Left lung (tissue), 10 donors: Measurements from ENCODE around the gene DOCK8. TPM values are rescaled to one million over a fixed set of nuclear protein-coding genes. Genes with fewer than 3 reads are reported as not detected.

Source experiments
- ATAC-seq: fragments of 200-7000 bp; cut with Tn5 transposase; one replicate; pipeline ENCODE4 v1.9.1; 2020; ENCODE audit warnings: moderate library complexity
- DNase-seq, 4 donors: peaks; one replicate each; pipeline ENCODE4 v3.0.0-alpha.2; 2013 to 2020
- H3K27ac ChIP-seq, 2 donors: fragments of 200-600 bp; sonication (generic) in 1 of 2; one replicate each; pipeline versions ENCODE4 v1.5.0 to v1.8.0; 2020 to 2021
- H3K27me3 ChIP-seq, 2 donors: fragments of 200-600 bp; sonication (generic) in 1 of 2; one replicate each; pipeline versions ENCODE4 v1.5.0 to v1.8.0; 2020 to 2021
- H3K36me3 ChIP-seq, 2 donors: fragments of 200-600 bp; sonication (generic) in 1 of 2; one replicate each; pipeline versions ENCODE4 v1.5.0 to v1.8.0; 2020 to 2021
- H3K4me1 ChIP-seq, 2 donors: fragments of 200-600 bp; one replicate each; pipeline ENCODE4 v1.8.0; 2021
- H3K4me3 ChIP-seq, 2 donors: fragments of 200-600 bp; sonication (generic) in 1 of 2; one replicate each; pipeline versions ENCODE4 v1.5.0 to v1.8.0; 2020 to 2021; ENCODE audit warnings: mild to moderate bottlenecking in 1 of 2
- H3K9me3 ChIP-seq, 2 donors: fragments of 200-600 bp; sonication (generic) in 1 of 2; one replicate each; pipeline versions ENCODE4 v1.5.0 to v1.8.0; 2020 to 2021
- intact Hi-C, 2 donors: fragments of 100-400 bp; cut with DNase I; formaldehyde crosslinking; loops; one replicate each; pipeline versions ENCODE4 v1.11.2 to v1.14.2; 2022
- polyA plus RNA-seq, 6 donors: library from polyadenylated mRNA; unstranded; fragments of 120-200 nt; gene quantifications; one replicate each; pipeline ENCODE4 v1.2.1, GENCODE V29; 2013; ENCODE audit not compliant: insufficient read length in 6 of 6
- total RNA-seq, 2 donors: library from RNA; stranded (reverse); fragmentation: NEBNext Ultra II Directional; extraction: Animal tissue kit (Norgen Biotek cat#: 25700); gene quantifications; one replicate each; pipeline ENCODE4 v1.2.1, GENCODE V29; 2021
- TF ChIP-seq, protein P1 (sequence below), 2 donors: fragments of 200-600 bp; sonication (generic) in 1 of 2; IDR thresholded peaks; one replicate each; pipeline versions ENCODE4 v1.5.0 to v1.8.0; 2021; ENCODE audit warnings: antibody characterized with exemption in 2 of 2
- donor health status: DM: no; HTN: yes; CAD: no.
- donor health status: DM: no; HTN: no; CAD: no.

DOCK8 gene
- total and polyA plus RNA-seq, 8 donors = 5.9 to 95.9 (median 8.5) TPM

DNA sequence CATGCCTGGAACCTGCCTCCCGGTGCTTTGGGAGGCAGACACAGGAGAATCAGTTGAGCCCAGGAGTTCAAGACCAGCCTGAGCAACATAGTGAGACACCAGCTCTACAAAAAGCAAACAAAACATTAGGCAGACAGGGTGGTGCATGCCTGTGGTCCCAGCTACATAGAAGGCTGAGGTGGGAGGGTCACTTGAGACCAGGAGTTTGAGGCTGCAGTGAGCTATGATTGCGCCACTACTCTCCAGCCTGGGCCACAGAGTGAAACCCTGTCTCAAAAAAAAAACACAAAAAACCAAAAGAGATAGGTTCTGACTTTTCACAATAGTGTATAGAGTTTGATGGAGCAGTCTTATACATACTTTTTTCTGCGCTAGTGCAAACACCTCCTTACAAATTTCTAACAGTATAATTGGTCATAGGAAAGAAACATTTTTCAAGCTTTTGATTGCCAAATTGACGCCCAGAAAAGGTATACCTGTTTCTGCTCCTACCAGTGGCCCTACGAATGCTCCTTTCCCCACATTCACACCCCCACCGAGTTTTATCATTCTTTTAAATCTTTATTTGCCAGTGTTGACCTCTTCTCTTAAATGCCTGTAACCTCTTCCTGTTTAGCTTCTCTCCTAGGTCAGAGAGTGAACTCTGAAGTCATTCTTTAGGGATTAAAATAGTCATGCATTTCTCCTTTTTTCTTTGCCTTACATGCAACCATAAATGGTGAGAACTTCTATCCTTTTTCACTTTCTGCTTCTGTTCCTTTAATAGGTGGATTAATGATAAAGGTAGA lies 7.5 kb downstream of the DOCK8 start:
- peak overlapping the region; percentile 35 to 79 for H3K27ac ChIP-seq
- no peaks in the 10 kb centered on the region for H3K36me3 ChIP-seq
- H3K4me3 ChIP-seq = no peak overlapping the region
- H3K9me3 ChIP-seq = no peaks in the 10 kb centered on the region
- H3K4me1 ChIP-seq = peaks cover 0 to 92% of the 10 kb centered on the region in 2 donors
- H3K27me3 ChIP-seq = no peaks in the 10 kb centered on the region
- ATAC-seq (peak; percentile 53), DNase-seq (peak in 1 of 4 donors; percentile 41)
- TF ChIP-seq, protein P1, sequence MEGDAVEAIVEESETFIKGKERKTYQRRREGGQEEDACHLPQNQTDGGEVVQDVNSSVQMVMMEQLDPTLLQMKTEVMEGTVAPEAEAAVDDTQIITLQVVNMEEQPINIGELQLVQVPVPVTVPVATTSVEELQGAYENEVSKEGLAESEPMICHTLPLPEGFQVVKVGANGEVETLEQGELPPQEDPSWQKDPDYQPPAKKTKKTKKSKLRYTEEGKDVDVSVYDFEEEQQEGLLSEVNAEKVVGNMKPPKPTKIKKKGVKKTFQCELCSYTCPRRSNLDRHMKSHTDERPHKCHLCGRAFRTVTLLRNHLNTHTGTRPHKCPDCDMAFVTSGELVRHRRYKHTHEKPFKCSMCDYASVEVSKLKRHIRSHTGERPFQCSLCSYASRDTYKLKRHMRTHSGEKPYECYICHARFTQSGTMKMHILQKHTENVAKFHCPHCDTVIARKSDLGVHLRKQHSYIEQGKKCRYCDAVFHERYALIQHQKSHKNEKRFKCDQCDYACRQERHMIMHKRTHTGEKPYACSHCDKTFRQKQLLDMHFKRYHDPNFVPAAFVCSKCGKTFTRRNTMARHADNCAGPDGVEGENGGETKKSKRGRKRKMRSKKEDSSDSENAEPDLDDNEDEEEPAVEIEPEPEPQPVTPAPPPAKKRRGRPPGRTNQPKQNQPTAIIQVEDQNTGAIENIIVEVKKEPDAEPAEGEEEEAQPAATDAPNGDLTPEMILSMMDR (IDR thresholded peaks at IDR 0.05) = no peak
- intact Hi-C loops = no loop called here

DNA sequence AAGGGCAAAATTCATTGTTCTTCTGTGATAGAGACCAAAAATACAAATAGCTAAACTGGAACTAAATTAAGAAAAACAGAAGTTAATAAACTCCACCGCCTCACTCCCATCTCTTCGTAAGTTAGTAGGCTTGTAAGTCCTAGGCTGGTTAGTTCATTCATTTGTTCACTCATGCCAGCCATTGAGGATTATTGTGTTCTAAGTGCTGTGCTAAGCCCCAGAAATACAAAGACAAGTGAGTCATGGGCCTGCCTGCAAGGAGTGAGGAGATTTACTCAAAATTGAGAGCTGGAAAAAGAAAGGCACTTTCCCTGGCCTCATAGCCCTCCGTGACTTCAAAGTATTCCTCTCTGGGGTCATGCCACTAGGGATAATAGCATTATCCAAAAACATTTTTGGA lies 8.5 kb downstream of the DOCK8 start:
- Histone ChIP-seq H3K27me3 (no peaks in the 10 kb centered on the region), H3K27ac (peak overlapping the region in 1 of 2 donors; percentile 79), H3K4me3 (no peak overlapping the region), H3K9me3 (no peaks in the 10 kb centered on the region), H3K36me3 (no peaks in the 10 kb centered on the region), H3K4me1 (peaks cover 0 to 92% of the 10 kb centered on the region in 2 donors)
- TF ChIP-seq, protein P1 (IDR thresholded peaks at IDR 0.05) = no peak
- intact Hi-C loops = no loop called here
- no peak for DNase-seq
- ATAC-seq = no peak

DNA sequence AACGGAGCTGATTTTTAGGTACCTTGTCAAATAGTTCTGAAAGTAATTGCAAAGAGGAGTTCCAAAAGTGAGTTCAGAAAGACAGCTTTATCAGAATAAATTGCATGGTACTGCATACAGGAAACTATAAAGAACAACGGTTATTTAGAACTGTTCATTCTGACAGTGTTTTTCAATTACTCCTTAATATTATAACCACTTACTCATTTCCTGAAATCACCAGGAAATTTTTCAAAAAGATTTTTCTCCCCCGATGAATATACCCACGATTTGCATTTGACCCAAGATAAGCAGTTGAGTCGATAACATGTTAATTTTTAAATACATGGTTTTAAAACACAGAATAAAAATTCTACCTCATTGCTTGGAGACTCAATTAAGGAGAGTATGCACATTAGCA lies 9.4 kb downstream of the DOCK8 start:
- ATAC-seq = no peak
- Histone ChIP-seq H3K36me3 (no peaks in the 10 kb centered on the region), H3K4me1 (peaks cover 0 to 92% of the 10 kb centered on the region in 2 donors), H3K27ac (peak overlapping the region in 1 of 2 donors; percentile 46), H3K9me3 (no peaks in the 10 kb centered on the region), H3K4me3 (no peak overlapping the region), H3K27me3 (no peaks in the 10 kb centered on the region)
- TF ChIP-seq, protein P1 (IDR thresholded peaks at IDR 0.05) = no peak
- intact Hi-C loops = no loop called here
- DNase-seq = no peak

DNA sequence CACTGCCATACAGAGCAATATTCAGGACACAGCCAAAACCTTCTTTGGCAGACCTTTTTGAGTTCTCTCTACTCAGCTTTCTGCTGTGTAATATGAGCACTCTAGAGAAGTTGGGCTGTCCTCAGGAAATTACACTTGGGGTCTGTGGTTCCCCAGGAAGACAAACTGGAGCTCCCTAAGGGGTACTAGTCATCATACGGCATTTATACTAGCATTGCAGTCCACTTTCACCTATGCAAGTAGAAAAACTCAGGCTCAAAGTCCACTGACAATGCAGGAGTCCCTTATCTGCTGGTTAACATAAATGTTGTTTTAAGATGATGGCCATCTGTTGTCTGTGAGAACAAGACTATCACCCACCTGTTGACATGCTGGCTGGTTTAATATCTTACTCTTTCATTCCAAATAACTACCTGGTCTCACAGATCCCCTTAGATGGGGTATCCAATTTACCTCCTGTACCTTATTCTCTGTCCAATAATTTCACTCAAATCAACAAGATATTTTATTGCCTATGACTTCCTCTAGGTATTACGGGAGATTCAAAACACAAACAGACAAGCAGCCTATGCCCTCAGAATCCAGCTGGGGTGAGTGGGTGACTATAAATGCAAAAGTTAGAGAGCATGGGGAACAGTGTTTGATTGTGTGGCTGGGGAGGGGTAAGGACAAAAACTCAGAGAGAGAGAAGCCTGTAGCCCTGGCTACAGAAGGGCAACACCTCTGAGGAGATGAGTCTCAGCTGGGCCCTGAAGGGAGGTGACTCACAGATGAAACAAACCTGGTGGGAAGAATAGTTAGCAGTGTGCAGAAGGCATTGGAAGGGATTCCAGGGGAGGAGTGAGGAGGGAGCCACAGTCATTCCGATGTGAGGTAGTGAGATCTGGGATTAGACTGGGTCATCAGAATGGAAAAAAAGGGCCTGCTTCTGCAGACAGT lies 10.2 kb downstream of the DOCK8 start:
- intact Hi-C loops = no loop called here
- H3K4me3 ChIP-seq = no peak overlapping the region
- H3K9me3 ChIP-seq = no peaks in the 10 kb centered on the region
- peaks cover 0 to 91% of the 10 kb centered on the region in 2 donors for H3K4me1 ChIP-seq
- H3K36me3 ChIP-seq = no peaks in the 10 kb centered on the region
- ATAC-seq (no peak), DNase-seq (no peak)
- TF ChIP-seq, protein P1 (IDR thresholded peaks at IDR 0.05) = no peak
- no peaks in the 10 kb centered on the region for H3K27me3 ChIP-seq
- H3K27ac ChIP-seq = peak overlapping the region in 1 of 2 donors; percentile 46

DNA sequence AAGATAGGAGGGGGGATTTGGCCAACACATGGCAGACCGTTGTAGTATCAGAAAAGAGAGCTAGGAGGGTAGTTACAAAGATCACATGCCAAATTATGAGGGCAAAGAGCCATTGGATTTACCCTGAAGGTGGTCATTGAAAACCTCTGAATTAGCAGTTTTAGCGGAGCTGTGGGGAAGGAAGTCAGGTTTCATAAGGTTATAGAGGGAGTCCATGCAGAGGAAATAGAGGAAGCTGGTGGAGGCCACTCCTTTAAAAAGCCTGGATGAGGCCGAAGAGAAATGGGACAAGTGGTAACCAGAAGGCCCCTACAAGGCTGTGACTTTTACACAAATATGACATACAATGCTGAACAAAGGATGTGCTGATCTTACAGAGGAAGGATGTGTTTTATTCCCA lies 13.2 kb downstream of the DOCK8 start:
- H3K27me3 ChIP-seq = no peaks in the 10 kb centered on the region
- intact Hi-C loops = no loop called here
- H3K27ac ChIP-seq = peak overlapping the region in 1 of 2 donors; percentile 57
- H3K4me3 ChIP-seq = no peak overlapping the region
- DNase-seq (no peak), ATAC-seq (peak; percentile 49)
- no peaks in the 10 kb centered on the region for H3K9me3 ChIP-seq
- TF ChIP-seq, protein P1 (IDR thresholded peaks at IDR 0.05) = no peak
- peaks cover 0 to 61% of the 10 kb centered on the region in 2 donors for H3K4me1 ChIP-seq
- no peaks in the 10 kb centered on the region for H3K36me3 ChIP-seq
